B cell (primary cell): Measurements from ENCODE around the gene SAP130. TPM values are rescaled to one million over a fixed set of nuclear protein-coding genes. Genes with fewer than 3 reads are reported as not detected.

ENCODE experiments used
- ATAC-seq: fragments of 200-7000 bp; cut with Tn5 transposase; one replicate; pipeline ENCODE4 v1.10.0; 2021; ENCODE audit warnings: low read depth, mild to moderate bottlenecking, moderate number of reproducible peaks, moderate library complexity
- CTCF ChIA-PET: fragments of 350-600 bp; sonication (Branson Sonifier 250); formaldehyde crosslinking; loops from one replicate; lab custom pipeline; 2021; ENCODE audit warnings: antibody characterized with exemption, inconsistent platforms; lab: Charles Lee
- POLR2A ChIA-PET: fragments of 350-600 bp; sonication (Branson Sonifier 250); formaldehyde crosslinking; loops from one replicate; lab custom pipeline; 2021; ENCODE audit warnings: antibody characterized with exemption; lab: Charles Lee
- DNase-seq: peaks from one replicate; pipeline ENCODE4 v3.0.0; 2013
- H2AFZ ChIP-seq: 2 replicates; pipeline ENCODE4 v1.6.1; 2012; ENCODE audit warnings: mild to moderate bottlenecking, low read depth, low read length; ENCODE audit not compliant: insufficient read depth, poor library complexity, severe bottlenecking
- H3K27ac ChIP-seq, 2 donors: 1 replicate in 1 of 2; 2 replicates in 1 of 2; pipeline ENCODE4 v1.5.1; 2012 to 2013; ENCODE audit warnings: low read length in 2 of 2, mild to moderate bottlenecking in 2 of 2, moderate library complexity in 1 of 2
- H3K27me3 ChIP-seq, 4 experiments: fragments of 200-600 bp in 1 of 4; sonication (generic) in 1 of 4; replicated peaks in 1 of 4; 1 replicate in 2 of 4; 2 replicates in 2 of 4; pipeline versions ENCODE4 v1.6.1 to v1.7.0; 2013 to 2016; ENCODE audit warnings: low read length in 3 of 4, mild to moderate bottlenecking in 2 of 4, mixed read lengths in 1 of 4, moderate library complexity in 1 of 4; ENCODE audit not compliant: insufficient read depth in 4 of 4, control insufficient read depth in 3 of 4; ENCODE audit errors: control extremely low read depth in 1 of 4
- H3K36me3 ChIP-seq, 2 experiments: replicated peaks in 1 of 2; 1 replicate in 1 of 2; 2 replicates in 1 of 2; pipeline versions ENCODE4 v1.6.1 to v1.7.1; 2013; ENCODE audit warnings: low read length in 1 of 2; ENCODE audit not compliant: insufficient read depth in 2 of 2, control insufficient read depth in 1 of 2; ENCODE audit errors: control extremely low read depth in 1 of 2, extremely low read depth in 1 of 2
- H3K4me1 ChIP-seq, 2 donors: fragments of 200-600 bp in 1 of 2; sonication (generic) in 1 of 2; 1 replicate in 1 of 2; 2 replicates in 1 of 2; pipeline versions ENCODE4 v1.5.1 to v1.6.1; 2013 to 2017; ENCODE audit warnings: low read length in 2 of 2; ENCODE audit not compliant: control insufficient read depth in 2 of 2, insufficient read depth in 2 of 2
- H3K4me2 ChIP-seq: replicated peaks from 2 replicates; pipeline ENCODE3; 2012; ENCODE audit warnings: mild to moderate bottlenecking, low read depth, low read length; ENCODE audit not compliant: poor library complexity, severe bottlenecking
- H3K4me3 ChIP-seq, 5 experiments: fragments of 200-600 bp in 1 of 5; sonication (generic) in 1 of 5; 1 replicate in 3 of 5; 2 replicates in 2 of 5; pipeline versions ENCODE4 v1.5.1 to v1.7.0; 2011 to 2016; ENCODE audit warnings: low read length in 4 of 5, mild to moderate bottlenecking in 4 of 5, low read depth in 2 of 5, control low read depth in 1 of 5, moderate library complexity in 1 of 5; ENCODE audit not compliant: insufficient read depth in 1 of 5; ENCODE audit errors: control extremely low read depth in 1 of 5, extremely low read depth in 1 of 5
- H3K79me2 ChIP-seq: fragments of 200-600 bp; sonication (generic); one replicate; pipeline ENCODE4 v1.6.0; 2016; ENCODE audit warnings: low read length; ENCODE audit not compliant: control insufficient read depth, insufficient read depth
- H3K9ac ChIP-seq: fragments of 200-600 bp; sonication (generic); 2 replicates; pipeline ENCODE4 v1.6.1; 2017; ENCODE audit warnings: mild to moderate bottlenecking, low read length, moderate library complexity
- H3K9me3 ChIP-seq, 3 donors: one replicate each; pipeline versions ENCODE4 v1.6.1 to v1.7.1; 2013; ENCODE audit warnings: low read length in 2 of 3; ENCODE audit not compliant: control insufficient read depth in 2 of 3, insufficient read depth in 1 of 3; ENCODE audit errors: control extremely low read depth in 1 of 3
- H4K20me1 ChIP-seq: 2 replicates; pipeline ENCODE4 v1.6.0; 2012; ENCODE audit warnings: mild to moderate bottlenecking, low read length; ENCODE audit not compliant: insufficient read depth, control insufficient read depth, poor library complexity, severe bottlenecking
- H3K27ac Mint-ChIP-seq: one replicate; pipeline ENCODE4 v1.8.0; 2021; ENCODE audit warnings: mixed read lengths
- H3K27me3 Mint-ChIP-seq: one replicate; pipeline ENCODE4 v1.8.0; 2021; ENCODE audit warnings: mixed read lengths
- H3K4me1 Mint-ChIP-seq: one replicate; pipeline ENCODE4 v1.8.0; 2021; ENCODE audit warnings: mixed read lengths
- H3K4me3 Mint-ChIP-seq: one replicate; pipeline ENCODE4 v1.8.0; 2021; ENCODE audit warnings: mixed read lengths
- H3K9me3 Mint-ChIP-seq: one replicate; pipeline ENCODE4 v1.8.0; 2022; ENCODE audit warnings: mixed read lengths; ENCODE audit not compliant: insufficient read depth
- EZH2 ChIP-seq: IDR thresholded peaks from 2 replicates; pipeline ENCODE4 v1.6.1; 2012; ENCODE audit warnings: borderline replicate concordance, low read depth, mild to moderate bottlenecking, moderate library complexity, low read length; ENCODE audit not compliant: insufficient read depth, poor library complexity, severe bottlenecking
- WGBS: methylation state at CpG from one replicate; pipeline ENCODE4 v1.1.5; 2013; ENCODE audit warnings: missing lambda C conversion rate; ENCODE audit not compliant: insufficient coverage; 5-methylcytosine and 5-hydroxymethylcytosine counted together
- intact Hi-C: fragments of 100-400 bp; cut with micrococcal nuclease; formaldehyde crosslinking; loops from one replicate; pipeline ENCODE4 v1.10.0; 2022
- polyA plus RNA-seq: library from polyadenylated mRNA; depleted of rRNA; stranded (reverse); fragments of >200 nt; gene quantifications from 2 replicates; pipeline ENCODE4 v1.2.3, GENCODE V29; 2012
- total RNA-seq, 2 donors: library from RNA; stranded (reverse); fragments of 120-200 nt in 1 of 2; gene quantifications; 1 replicate in 1 of 2; 2 replicates in 1 of 2; pipeline versions ENCODE4 v1.2.3 to v1.2.4, GENCODE V29; 2013 to 2022
- TF ChIP-seq, protein P1 (sequence below): fragments of 200-600 bp; IDR thresholded peaks from one replicate; pipeline ENCODE4 v1.8.0; 2022; ENCODE audit warnings: antibody characterized with exemption, mild to moderate bottlenecking

Gene SAP130
- total and polyA plus RNA-seq, 2 donors (not counting 1 experiment from before 2014, with no cell fraction given), result 13.4 to 40.1 TPM

DNA sequence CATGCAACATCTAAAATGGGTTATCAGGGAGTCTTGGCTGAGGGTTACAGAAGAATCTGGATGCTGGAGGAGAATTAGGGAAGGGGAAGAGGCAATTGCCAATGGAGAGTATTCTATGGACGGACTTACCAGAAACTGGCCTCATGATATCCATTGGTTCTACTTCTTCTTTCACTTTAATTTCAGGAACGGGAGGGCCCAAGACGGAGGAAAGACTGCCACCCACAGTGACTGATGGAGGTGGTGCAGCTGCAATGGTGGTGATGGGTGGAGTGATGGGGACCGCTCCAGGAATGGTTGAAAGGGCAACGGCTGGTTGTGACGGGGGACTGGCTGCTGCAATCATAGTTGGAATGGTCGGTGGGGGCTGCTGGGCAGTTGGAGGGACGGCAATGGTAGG is 73.0 kb downstream of the SAP130 start:
- DNase-seq, result no peak
- Mint-ChIP-seq H3K4me3 (no peak overlapping the region), H3K4me1 (peaks cover 9% of the 10 kb centered on the region), H3K27me3 (no peaks in the 10 kb centered on the region), H3K27ac (no peak overlapping the region), H3K9me3 (no peaks in the 10 kb centered on the region)
- Histone ChIP-seq H3K79me2 (no peaks in the 10 kb centered on the region), H3K4me3 (no peak overlapping the region), H3K27me3 (no peaks in the 10 kb centered on the region), H3K9ac (no peak overlapping the region), H3K9me3 (no peaks in the 10 kb centered on the region), H2AFZ (no peak overlapping the region), H3K27ac (no peak overlapping the region), H3K4me2 (no peak overlapping the region), H3K36me3 (peaks cover 18 to 32% of the 10 kb centered on the region in 2 experiments), H3K4me1 (peaks cover 8 to 9% of the 10 kb centered on the region in 2 donors), H4K20me1 (no peaks in the 10 kb centered on the region)
- ChIA-PET POLR2A (no interaction called here), CTCF (no interaction called here)
- TF ChIP-seq, protein P1, sequence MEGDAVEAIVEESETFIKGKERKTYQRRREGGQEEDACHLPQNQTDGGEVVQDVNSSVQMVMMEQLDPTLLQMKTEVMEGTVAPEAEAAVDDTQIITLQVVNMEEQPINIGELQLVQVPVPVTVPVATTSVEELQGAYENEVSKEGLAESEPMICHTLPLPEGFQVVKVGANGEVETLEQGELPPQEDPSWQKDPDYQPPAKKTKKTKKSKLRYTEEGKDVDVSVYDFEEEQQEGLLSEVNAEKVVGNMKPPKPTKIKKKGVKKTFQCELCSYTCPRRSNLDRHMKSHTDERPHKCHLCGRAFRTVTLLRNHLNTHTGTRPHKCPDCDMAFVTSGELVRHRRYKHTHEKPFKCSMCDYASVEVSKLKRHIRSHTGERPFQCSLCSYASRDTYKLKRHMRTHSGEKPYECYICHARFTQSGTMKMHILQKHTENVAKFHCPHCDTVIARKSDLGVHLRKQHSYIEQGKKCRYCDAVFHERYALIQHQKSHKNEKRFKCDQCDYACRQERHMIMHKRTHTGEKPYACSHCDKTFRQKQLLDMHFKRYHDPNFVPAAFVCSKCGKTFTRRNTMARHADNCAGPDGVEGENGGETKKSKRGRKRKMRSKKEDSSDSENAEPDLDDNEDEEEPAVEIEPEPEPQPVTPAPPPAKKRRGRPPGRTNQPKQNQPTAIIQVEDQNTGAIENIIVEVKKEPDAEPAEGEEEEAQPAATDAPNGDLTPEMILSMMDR, result no peak
- TF ChIP-seq EZH2, result no peak
- no peak for ATAC-seq
- intact Hi-C loops, result no loop called here
- 100% methylated on average over 7 of the region's 8 CpGs for WGBS

DNA sequence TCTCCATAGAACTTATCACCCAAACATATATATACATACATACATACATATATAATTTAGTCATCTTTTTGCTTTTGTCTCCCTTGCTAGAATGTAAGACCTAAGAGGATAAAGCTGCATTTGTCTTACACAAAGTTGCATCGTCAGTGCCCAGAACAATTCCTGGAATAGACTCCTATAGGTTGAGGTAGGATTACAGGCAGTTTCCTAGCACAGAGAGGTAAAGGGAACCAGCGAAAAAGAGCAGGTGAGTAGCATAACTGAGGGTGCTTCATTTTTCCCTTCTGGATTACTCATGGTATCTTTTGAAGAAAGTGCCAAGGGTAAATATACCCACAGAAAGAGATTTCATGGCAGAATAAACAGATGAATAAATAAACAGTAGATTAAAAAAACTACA is 74.0 kb downstream of the SAP130 start:
- Histone ChIP-seq H3K4me1 (peaks cover 8 to 9% of the 10 kb centered on the region in 2 donors), H3K9ac (no peak overlapping the region), H2AFZ (no peak overlapping the region), H4K20me1 (no peaks in the 10 kb centered on the region), H3K9me3 (no peaks in the 10 kb centered on the region), H3K27me3 (no peaks in the 10 kb centered on the region), H3K36me3 (peaks cover 27 to 42% of the 10 kb centered on the region in 2 experiments), H3K79me2 (no peaks in the 10 kb centered on the region), H3K4me3 (no peak overlapping the region), H3K4me2 (no peak overlapping the region), H3K27ac (no peak overlapping the region)
- Mint-ChIP-seq H3K4me1 (peaks cover 9% of the 10 kb centered on the region), H3K4me3 (no peak overlapping the region), H3K9me3 (no peaks in the 10 kb centered on the region), H3K27me3 (no peaks in the 10 kb centered on the region), H3K27ac (no peak overlapping the region)
- ATAC-seq, result no peak
- intact Hi-C loops, result no loop called here
- TF ChIP-seq EZH2, result no peak
- TF ChIP-seq, protein P1, result no peak
- ChIA-PET POLR2A (no interaction called here), CTCF (no interaction called here)
- DNase-seq, result no peak
- WGBS, result 100% methylated on average over 2 of the region's 2 CpGs
